SK-N-SH treated with all-trans-retinoic acid at 6 μM for 48 hours (cell line): ENCODE results near the gene SPRR4.

ENCODE experiments used
- ATAC-seq: fragments of 200-7000 bp; cut with Tn5 transposase; 3 replicates; pipeline ENCODE4 v1.9.1; 2020; ENCODE audit warnings: mild to moderate bottlenecking, moderate library complexity
- ARNTL ChIP-seq: fragments of 450-650 bp; formaldehyde crosslinking; IDR thresholded peaks from 2 replicates; pipeline ENCODE4 v1.5.0; 2020; ENCODE audit warnings: low read depth, mild to moderate bottlenecking, moderate library complexity, borderline replicate concordance
- BACH2 ChIP-seq: fragments of 250-450 bp; sonication (Bioruptor Pico); IDR thresholded peaks from 2 replicates; pipeline ENCODE4 v1.9.0; 2021; ENCODE audit warnings: mild to moderate bottlenecking, borderline replicate concordance
- CSDC2 ChIP-seq: fragments of 250-450 bp; sonication (Bioruptor Pico); IDR thresholded peaks from 2 replicates; pipeline ENCODE4 v1.5.0; 2020; ENCODE audit warnings: mild to moderate bottlenecking, moderate library complexity
- CSRNP3 ChIP-seq: fragments of 250-450 bp; sonication (Bioruptor Pico); IDR thresholded peaks from 2 replicates; pipeline ENCODE4 v1.5.1; 2021; ENCODE audit warnings: mild to moderate bottlenecking, moderate library complexity
- ESRRG ChIP-seq: fragments of 250-450 bp; sonication (Bioruptor Pico); IDR thresholded peaks from 2 replicates; pipeline ENCODE4 v1.6.1; 2021; ENCODE audit warnings: mild to moderate bottlenecking
- GLIS3 ChIP-seq: fragments of 250-450 bp; sonication (Bioruptor Pico); IDR thresholded peaks from 2 replicates; pipeline ENCODE4 v1.5.0; 2020; ENCODE audit warnings: mild to moderate bottlenecking, moderate library complexity
- OSR1 ChIP-seq: fragments of 250-450 bp; sonication (Bioruptor Pico); IDR thresholded peaks from 2 replicates; pipeline ENCODE4 v1.8.0; 2022; ENCODE audit warnings: moderate library complexity, mild to moderate bottlenecking, inconsistent platforms
- PPARA ChIP-seq: fragments of 250-450 bp; sonication (Bioruptor Pico); IDR thresholded peaks from 2 replicates; pipeline ENCODE4 v1.5.0; 2020; ENCODE audit warnings: mild to moderate bottlenecking, borderline replicate concordance
- RARB ChIP-seq: fragments of 250-450 bp; sonication (Bioruptor Pico); IDR thresholded peaks from 2 replicates; pipeline ENCODE4 v1.8.0; 2021; ENCODE audit warnings: mild to moderate bottlenecking, moderate library complexity
- SNAI2 ChIP-seq: fragments of 250-450 bp; sonication (Bioruptor Pico); IDR thresholded peaks from 2 replicates; pipeline ENCODE4 v1.5.0; 2020; ENCODE audit warnings: mild to moderate bottlenecking, moderate library complexity
- TCF4 ChIP-seq: fragments of 250-450 bp; sonication (Bioruptor Pico); IDR thresholded peaks from 2 replicates; pipeline ENCODE4 v1.8.0; 2021; ENCODE audit warnings: mild to moderate bottlenecking, moderate library complexity, borderline replicate concordance
- TOX ChIP-seq: fragments of 250-450 bp; sonication (Bioruptor Pico); IDR thresholded peaks from 2 replicates; pipeline ENCODE4 v1.8.0; 2021; ENCODE audit warnings: mild to moderate bottlenecking, moderate library complexity, borderline replicate concordance
- ZC3H10 ChIP-seq: fragments of 250-450 bp; sonication (Bioruptor Pico); IDR thresholded peaks from 2 replicates; pipeline ENCODE4 v1.5.1; 2021; ENCODE audit warnings: mild to moderate bottlenecking, moderate library complexity
- ZFP3 ChIP-seq: fragments of 250-450 bp; sonication (Bioruptor Pico); IDR thresholded peaks from 2 replicates; pipeline ENCODE4 v1.5.0; 2020; ENCODE audit warnings: mild to moderate bottlenecking, moderate library complexity
- ZNF565 ChIP-seq: fragments of 450-650 bp; formaldehyde crosslinking; conservative IDR thresholded peaks from 2 replicates; pipeline ENCODE4 v1.5.0; 2020; ENCODE audit warnings: low read depth, mild to moderate bottlenecking, moderate library complexity
- ZNF70 ChIP-seq: fragments of 450-650 bp; formaldehyde crosslinking; IDR thresholded peaks from 2 replicates; pipeline ENCODE4 v1.5.0; 2020; ENCODE audit warnings: mild to moderate bottlenecking, moderate library complexity
- ZNF8 ChIP-seq: fragments of 450-650 bp; formaldehyde crosslinking; IDR thresholded peaks from 2 replicates; pipeline ENCODE4 v1.5.0; 2020; ENCODE audit warnings: mild to moderate bottlenecking, moderate library complexity
- TF ChIP-seq, protein P1 (sequence below): fragments of 250-450 bp; sonication (Bioruptor Pico); IDR thresholded peaks from 2 replicates; pipeline ENCODE4 v1.5.1; 2020; ENCODE audit warnings: low read depth, mild to moderate bottlenecking, moderate library complexity
- TF ChIP-seq, protein P2 (sequence below): fragments of 250-450 bp; sonication (Bioruptor Pico); IDR thresholded peaks from 2 replicates; pipeline ENCODE4 v1.5.0; 2020; ENCODE audit warnings: mild to moderate bottlenecking, moderate library complexity
- TF ChIP-seq, protein P3 (sequence below): fragments of 250-450 bp; sonication (Bioruptor Pico); IDR thresholded peaks from 2 replicates; pipeline ENCODE4 v1.8.0; 2020; ENCODE audit warnings: mild to moderate bottlenecking, moderate library complexity, borderline replicate concordance
- TF ChIP-seq, protein P4 (sequence below): fragments of 250-450 bp; sonication (Bioruptor Pico); IDR thresholded peaks from 2 replicates; pipeline ENCODE4 v1.8.0; 2021; ENCODE audit warnings: low read depth, mild to moderate bottlenecking, moderate library complexity, borderline replicate concordance

The SPRR4 gene

DNA sequence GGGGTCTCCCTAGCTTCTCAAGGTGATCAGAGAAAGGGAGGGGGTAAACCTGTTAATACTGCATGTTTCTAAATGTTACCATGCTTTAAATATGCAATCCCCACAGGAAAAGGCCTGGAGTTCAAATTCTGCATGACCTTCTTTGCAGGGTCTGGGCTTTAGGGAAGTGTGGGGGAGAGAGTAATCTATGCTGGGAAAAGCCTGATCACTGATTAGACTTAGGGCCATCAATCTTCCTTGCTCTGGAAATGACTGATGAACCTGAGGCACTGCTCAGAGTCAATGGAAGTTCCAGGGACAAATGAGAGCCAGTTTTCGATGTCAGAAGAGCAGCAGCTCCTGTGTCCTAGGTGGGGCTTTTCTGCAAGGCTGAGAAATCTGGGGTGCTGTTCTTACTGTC lies 10.2 kb downstream of the SPRR4 start:
- TF ChIP-seq ZNF70 (no peak), BACH2 (CRISPR knock-in tag) (no peak), ZFP3 (CRISPR knock-in tag) (no peak), PPARA (CRISPR knock-in tag) (no peak), RARB (no peak), ESRRG (CRISPR knock-in tag) (no peak), ZC3H10 (no peak), CSDC2 (CRISPR knock-in tag) (no peak)
- TF ChIP-seq, protein P1, sequence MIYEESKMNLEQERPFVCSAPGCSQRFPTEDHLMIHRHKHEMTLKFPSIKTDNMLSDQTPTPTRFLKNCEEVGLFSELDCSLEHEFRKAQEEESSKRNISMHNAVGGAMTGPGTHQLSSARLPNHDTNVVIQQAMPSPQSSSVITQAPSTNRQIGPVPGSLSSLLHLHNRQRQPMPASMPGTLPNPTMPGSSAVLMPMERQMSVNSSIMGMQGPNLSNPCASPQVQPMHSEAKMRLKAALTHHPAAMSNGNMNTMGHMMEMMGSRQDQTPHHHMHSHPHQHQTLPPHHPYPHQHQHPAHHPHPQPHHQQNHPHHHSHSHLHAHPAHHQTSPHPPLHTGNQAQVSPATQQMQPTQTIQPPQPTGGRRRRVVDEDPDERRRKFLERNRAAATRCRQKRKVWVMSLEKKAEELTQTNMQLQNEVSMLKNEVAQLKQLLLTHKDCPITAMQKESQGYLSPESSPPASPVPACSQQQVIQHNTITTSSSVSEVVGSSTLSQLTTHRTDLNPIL (CRISPR knock-in tag): no peak
- no peak for ATAC-seq

DNA sequence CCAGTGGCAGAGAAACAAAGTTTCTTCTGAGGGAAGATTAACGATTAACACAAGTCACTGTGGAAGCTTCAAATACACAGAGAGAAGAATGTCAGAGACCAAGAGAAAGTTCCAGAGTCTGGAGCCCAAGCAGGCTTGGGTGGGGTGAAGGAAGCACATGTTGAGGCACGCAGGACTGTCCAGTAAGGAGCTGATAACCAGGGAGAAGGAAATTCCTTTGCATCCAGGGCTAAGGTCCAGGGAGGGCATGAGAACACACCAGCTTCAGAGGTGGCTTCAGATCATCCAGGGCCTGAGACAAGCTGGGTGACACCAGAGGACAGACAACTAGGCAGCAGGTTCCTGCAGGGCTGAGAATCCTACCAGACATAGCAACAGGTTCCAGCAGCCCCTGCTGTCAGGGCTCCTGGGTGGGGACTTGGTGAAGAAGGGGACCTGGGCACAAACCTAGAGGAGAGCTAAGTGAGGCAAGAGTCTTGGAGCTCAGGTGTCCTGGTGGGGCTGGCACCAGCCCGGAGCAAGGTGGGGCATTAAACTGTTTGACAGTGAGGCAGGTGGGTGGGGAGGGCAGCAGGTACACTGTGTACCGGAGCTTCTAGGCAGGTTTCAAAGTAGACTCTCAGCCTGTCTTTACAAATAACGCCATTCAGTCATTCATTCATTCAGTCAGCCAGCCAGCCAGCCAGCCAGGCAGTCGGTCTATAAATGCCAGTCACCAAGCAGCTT lies 10.9 kb downstream of the SPRR4 start:
- no peak for ATAC-seq
- TF ChIP-seq TCF4 (CRISPR knock-in tag) (no peak), BACH2 (CRISPR knock-in tag) (no peak), OSR1 (CRISPR knock-in tag) (no peak), GLIS3 (no peak), TOX (CRISPR knock-in tag) (no peak), ARNTL (no peak), ZNF70 (no peak), PPARA (CRISPR knock-in tag) (no peak)
- TF ChIP-seq, protein P2, sequence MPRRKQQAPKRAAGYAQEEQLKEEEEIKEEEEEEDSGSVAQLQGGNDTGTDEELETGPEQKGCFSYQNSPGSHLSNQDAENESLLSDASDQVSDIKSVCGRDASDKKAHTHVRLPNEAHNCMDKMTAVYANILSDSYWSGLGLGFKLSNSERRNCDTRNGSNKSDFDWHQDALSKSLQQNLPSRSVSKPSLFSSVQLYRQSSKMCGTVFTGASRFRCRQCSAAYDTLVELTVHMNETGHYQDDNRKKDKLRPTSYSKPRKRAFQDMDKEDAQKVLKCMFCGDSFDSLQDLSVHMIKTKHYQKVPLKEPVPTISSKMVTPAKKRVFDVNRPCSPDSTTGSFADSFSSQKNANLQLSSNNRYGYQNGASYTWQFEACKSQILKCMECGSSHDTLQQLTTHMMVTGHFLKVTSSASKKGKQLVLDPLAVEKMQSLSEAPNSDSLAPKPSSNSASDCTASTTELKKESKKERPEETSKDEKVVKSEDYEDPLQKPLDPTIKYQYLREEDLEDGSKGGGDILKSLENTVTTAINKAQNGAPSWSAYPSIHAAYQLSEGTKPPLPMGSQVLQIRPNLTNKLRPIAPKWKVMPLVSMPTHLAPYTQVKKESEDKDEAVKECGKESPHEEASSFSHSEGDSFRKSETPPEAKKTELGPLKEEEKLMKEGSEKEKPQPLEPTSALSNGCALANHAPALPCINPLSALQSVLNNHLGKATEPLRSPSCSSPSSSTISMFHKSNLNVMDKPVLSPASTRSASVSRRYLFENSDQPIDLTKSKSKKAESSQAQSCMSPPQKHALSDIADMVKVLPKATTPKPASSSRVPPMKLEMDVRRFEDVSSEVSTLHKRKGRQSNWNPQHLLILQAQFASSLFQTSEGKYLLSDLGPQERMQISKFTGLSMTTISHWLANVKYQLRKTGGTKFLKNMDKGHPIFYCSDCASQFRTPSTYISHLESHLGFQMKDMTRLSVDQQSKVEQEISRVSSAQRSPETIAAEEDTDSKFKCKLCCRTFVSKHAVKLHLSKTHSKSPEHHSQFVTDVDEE (CRISPR knock-in tag): no peak
- TF ChIP-seq, protein P3, sequence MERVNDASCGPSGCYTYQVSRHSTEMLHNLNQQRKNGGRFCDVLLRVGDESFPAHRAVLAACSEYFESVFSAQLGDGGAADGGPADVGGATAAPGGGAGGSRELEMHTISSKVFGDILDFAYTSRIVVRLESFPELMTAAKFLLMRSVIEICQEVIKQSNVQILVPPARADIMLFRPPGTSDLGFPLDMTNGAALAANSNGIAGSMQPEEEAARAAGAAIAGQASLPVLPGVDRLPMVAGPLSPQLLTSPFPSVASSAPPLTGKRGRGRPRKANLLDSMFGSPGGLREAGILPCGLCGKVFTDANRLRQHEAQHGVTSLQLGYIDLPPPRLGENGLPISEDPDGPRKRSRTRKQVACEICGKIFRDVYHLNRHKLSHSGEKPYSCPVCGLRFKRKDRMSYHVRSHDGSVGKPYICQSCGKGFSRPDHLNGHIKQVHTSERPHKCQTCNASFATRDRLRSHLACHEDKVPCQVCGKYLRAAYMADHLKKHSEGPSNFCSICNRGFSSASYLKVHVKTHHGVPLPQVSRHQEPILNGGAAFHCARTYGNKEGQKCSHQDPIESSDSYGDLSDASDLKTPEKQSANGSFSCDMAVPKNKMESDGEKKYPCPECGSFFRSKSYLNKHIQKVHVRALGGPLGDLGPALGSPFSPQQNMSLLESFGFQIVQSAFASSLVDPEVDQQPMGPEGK (CRISPR knock-in tag): no peak
- TF ChIP-seq, protein P1 (CRISPR knock-in tag): no peak

GRCh38 chr1:152982076-152982475 lies 11.6 kb downstream of the SPRR4 start:
- ATAC-seq: no peak
- TF ChIP-seq, protein P1 (CRISPR knock-in tag): no peak
- TF ChIP-seq CSDC2 (CRISPR knock-in tag) (no peak), ARNTL (no peak), ESRRG (CRISPR knock-in tag) (no peak), ZNF565 (CRISPR knock-in tag) (no peak), SNAI2 (CRISPR knock-in tag) (no peak), ZNF8 (no peak), CSRNP3 (no peak)
- TF ChIP-seq, protein P4, sequence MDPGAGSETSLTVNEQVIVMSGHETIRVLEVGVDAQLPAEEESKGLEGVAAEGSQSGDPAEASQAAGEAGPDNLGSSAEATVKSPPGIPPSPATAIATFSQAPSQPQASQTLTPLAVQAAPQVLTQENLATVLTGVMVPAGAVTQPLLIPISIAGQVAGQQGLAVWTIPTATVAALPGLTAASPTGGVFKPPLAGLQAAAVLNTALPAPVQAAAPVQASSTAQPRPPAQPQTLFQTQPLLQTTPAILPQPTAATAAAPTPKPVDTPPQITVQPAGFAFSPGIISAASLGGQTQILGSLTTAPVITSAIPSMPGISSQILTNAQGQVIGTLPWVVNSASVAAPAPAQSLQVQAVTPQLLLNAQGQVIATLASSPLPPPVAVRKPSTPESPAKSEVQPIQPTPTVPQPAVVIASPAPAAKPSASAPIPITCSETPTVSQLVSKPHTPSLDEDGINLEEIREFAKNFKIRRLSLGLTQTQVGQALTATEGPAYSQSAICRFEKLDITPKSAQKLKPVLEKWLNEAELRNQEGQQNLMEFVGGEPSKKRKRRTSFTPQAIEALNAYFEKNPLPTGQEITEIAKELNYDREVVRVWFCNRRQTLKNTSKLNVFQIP (CRISPR knock-in tag): no peak
- TF ChIP-seq, protein P3 (CRISPR knock-in tag): no peak
